WTC11 (cell line): ENCODE results near the gene THSD4. TPM values are rescaled to one million over a fixed set of nuclear protein-coding genes. Genes with fewer than 3 reads are reported as not detected.

ENCODE experiments used
- ATAC-seq: fragments of 200-7000 bp; cut with Tn5 transposase; 2 replicates; pipeline ENCODE4 v1.10.0; 2021; ENCODE audit warnings: mild to moderate bottlenecking, moderate library complexity
- CTCF ChIA-PET: fragments of 300-600 bp; sonication (Branson Sonifier 250); formaldehyde crosslinking; loops from one replicate; lab custom pipeline; 2021; ENCODE audit warnings: antibody characterized with exemption; lab: Charles Lee
- POLR2A ChIA-PET: fragments of 350-600 bp; sonication (Branson Sonifier 250); formaldehyde crosslinking; loops from one replicate; lab custom pipeline; 2021; ENCODE audit warnings: antibody characterized with exemption; lab: Charles Lee
- DNase-seq: peaks from one replicate; pipeline ENCODE4 v3.0.0; 2021; ENCODE audit warnings: low spot score
- H3K27ac Mint-ChIP-seq: 2 replicates; pipeline ENCODE4 v1.8.0; 2021; ENCODE audit warnings: mixed read lengths
- H3K27me3 Mint-ChIP-seq: 2 replicates; pipeline ENCODE4 v1.8.0; 2021; ENCODE audit warnings: low read depth, mild to moderate bottlenecking, moderate library complexity, mixed read lengths
- H3K36me3 Mint-ChIP-seq: 2 replicates; pipeline ENCODE4 v1.8.0; 2021; ENCODE audit warnings: mixed read lengths
- H3K4me1 Mint-ChIP-seq: 2 replicates; pipeline ENCODE4 v1.8.0; 2022; ENCODE audit warnings: mixed read lengths
- H3K4me3 Mint-ChIP-seq: 2 replicates; pipeline ENCODE4 v1.8.0; 2021; ENCODE audit warnings: mild to moderate bottlenecking, moderate library complexity, mixed read lengths
- H3K9me3 Mint-ChIP-seq: 2 replicates; pipeline ENCODE4 v1.8.0; 2021; ENCODE audit warnings: mixed read lengths
- CDX4 ChIP-seq: fragments of 250-450 bp; sonication (Bioruptor Pico); IDR thresholded peaks from 2 replicates; pipeline ENCODE4 v1.9.0; 2021; ENCODE audit warnings: moderate library complexity, mild to moderate bottlenecking, inconsistent platforms, borderline replicate concordance
- E2F4 ChIP-seq: sonication (generic); formaldehyde crosslinking; IDR thresholded peaks from 2 replicates; pipeline ENCODE4 v1.8.1; 2022; ENCODE audit warnings: low read depth, mild to moderate bottlenecking, moderate library complexity, missing genetic modification reagents, borderline replicate concordance
- EMX1 ChIP-seq: fragments of 250-450 bp; sonication (Bioruptor Pico); IDR thresholded peaks from 2 replicates; pipeline ENCODE4 v1.8.0; 2021; ENCODE audit warnings: mild to moderate bottlenecking
- FOXJ3 ChIP-seq: sonication (generic); formaldehyde crosslinking; IDR thresholded peaks from 2 replicates; pipeline ENCODE4 v1.9.0; 2021; ENCODE audit warnings: missing genetic modification reagents, mild to moderate bottlenecking, borderline replicate concordance
- GTF2I ChIP-seq: fragments of 250-450 bp; sonication (Bioruptor Pico); conservative IDR thresholded peaks from 2 replicates; pipeline ENCODE4 v1.4.0; 2021; ENCODE audit warnings: mild to moderate bottlenecking
- HMGA2 ChIP-seq: fragments of 250-450 bp; sonication (Bioruptor Pico); IDR thresholded peaks from 2 replicates; pipeline ENCODE4 v1.4.0; 2021; ENCODE audit warnings: mild to moderate bottlenecking, moderate library complexity
- NFYB ChIP-seq: sonication (generic); formaldehyde crosslinking; conservative IDR thresholded peaks from 2 replicates; pipeline ENCODE4 v1.8.0; 2022; ENCODE audit warnings: low read depth, missing genetic modification reagents
- OVOL2 ChIP-seq: fragments of 250-450 bp; sonication (Bioruptor Pico); IDR thresholded peaks from 2 replicates; pipeline ENCODE4 v1.9.0; 2021; ENCODE audit warnings: mild to moderate bottlenecking, borderline replicate concordance
- PRRX2 ChIP-seq: fragments of 250-450 bp; sonication (Bioruptor Pico); IDR thresholded peaks from 2 replicates; pipeline ENCODE4 v1.8.0; 2021; ENCODE audit warnings: mild to moderate bottlenecking
- RELA ChIP-seq: sonication (generic); formaldehyde crosslinking; IDR thresholded peaks from 2 replicates; pipeline ENCODE4 v1.8.1; 2022; ENCODE audit warnings: missing genetic modification reagents, mild to moderate bottlenecking, borderline replicate concordance
- SP1 ChIP-seq: sonication (generic); formaldehyde crosslinking; conservative IDR thresholded peaks from 2 replicates; pipeline ENCODE4 v1.8.1; 2022; ENCODE audit warnings: missing genetic modification reagents
- USF2 ChIP-seq: sonication (generic); formaldehyde crosslinking; IDR thresholded peaks from 2 replicates; pipeline ENCODE4 v1.8.1; 2023; ENCODE audit warnings: mild to moderate bottlenecking, missing genetic modification reagents, moderate library complexity
- ZBTB21 ChIP-seq: sonication (generic); formaldehyde crosslinking; IDR thresholded peaks from 2 replicates; pipeline ENCODE4 v1.8.1; 2023; ENCODE audit warnings: mild to moderate bottlenecking, missing genetic modification reagents, borderline replicate concordance
- ZBTB43 ChIP-seq: sonication (generic); formaldehyde crosslinking; IDR thresholded peaks from 2 replicates; pipeline ENCODE4 v1.8.1; 2023; ENCODE audit warnings: mild to moderate bottlenecking, missing genetic modification reagents
- ZNF121 ChIP-seq: sonication (generic); formaldehyde crosslinking; IDR thresholded peaks from 2 replicates; pipeline ENCODE4 v1.8.0; 2023; ENCODE audit warnings: missing genetic modification reagents
- ZNF138 ChIP-seq: sonication (generic); formaldehyde crosslinking; conservative IDR thresholded peaks from 2 replicates; pipeline ENCODE4 v1.8.1; 2022; ENCODE audit warnings: mild to moderate bottlenecking, moderate library complexity, missing genetic modification reagents
- ZNF219 ChIP-seq: sonication (generic); formaldehyde crosslinking; IDR thresholded peaks from 2 replicates; pipeline ENCODE4 v1.8.0; 2023; ENCODE audit warnings: missing genetic modification reagents, mild to moderate bottlenecking, borderline replicate concordance
- ZNF232 ChIP-seq: sonication (generic); formaldehyde crosslinking; IDR thresholded peaks from 2 replicates; pipeline ENCODE4 v1.8.0; 2022; ENCODE audit warnings: mild to moderate bottlenecking, missing genetic modification reagents
- ZNF317 ChIP-seq: sonication (generic); formaldehyde crosslinking; IDR thresholded peaks from 2 replicates; pipeline ENCODE4 v1.8.1; 2023; ENCODE audit warnings: low read depth, mild to moderate bottlenecking, moderate library complexity, missing genetic modification reagents, borderline replicate concordance
- ZNF671 ChIP-seq: fragments of 250-450 bp; sonication (Bioruptor Pico); IDR thresholded peaks from 2 replicates; pipeline ENCODE4 v1.8.0; 2021; ENCODE audit warnings: mild to moderate bottlenecking
- total RNA-seq: library from RNA; stranded (reverse); gene quantifications from 3 replicates; pipeline ENCODE4 v1.2.3, GENCODE V29; 2021
- TF ChIP-seq, protein P1 (sequence below): sonication (generic); formaldehyde crosslinking; IDR thresholded peaks from 2 replicates; pipeline ENCODE4 v1.8.0; 2023; ENCODE audit warnings: missing genetic modification reagents
- TF ChIP-seq, protein P2 (sequence below): sonication (generic); formaldehyde crosslinking; IDR thresholded peaks from 2 replicates; pipeline ENCODE4 v1.8.0; 2022; ENCODE audit warnings: mild to moderate bottlenecking, missing genetic modification reagents

Gene THSD4
- total RNA-seq, 1 experiment from 2014 or later: 7.8 TPM

GRCh38 chr15:71142780-71143179 lies 27.5 kb downstream of the THSD4 start:
- TF ChIP-seq ZNF232 (CRISPR knock-in tag) (no peak), GTF2I (CRISPR knock-in tag) (no peak), E2F4 (no peak), USF2 (no peak), ZNF138 (CRISPR knock-in tag) (no peak), FOXJ3 (no peak), ZNF121 (CRISPR knock-in tag) (no peak)
- TF ChIP-seq, protein P1, sequence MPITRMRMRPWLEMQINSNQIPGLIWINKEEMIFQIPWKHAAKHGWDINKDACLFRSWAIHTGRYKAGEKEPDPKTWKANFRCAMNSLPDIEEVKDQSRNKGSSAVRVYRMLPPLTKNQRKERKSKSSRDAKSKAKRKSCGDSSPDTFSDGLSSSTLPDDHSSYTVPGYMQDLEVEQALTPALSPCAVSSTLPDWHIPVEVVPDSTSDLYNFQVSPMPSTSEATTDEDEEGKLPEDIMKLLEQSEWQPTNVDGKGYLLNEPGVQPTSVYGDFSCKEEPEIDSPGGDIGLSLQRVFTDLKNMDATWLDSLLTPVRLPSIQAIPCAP (CRISPR knock-in tag): no peak
- CTCF ChIA-PET: no interaction called here
- Mint-ChIP-seq H3K27me3 (no peaks in the 10 kb centered on the region), H3K9me3 (peaks cover 7% of the 10 kb centered on the region; the same call in 1 of the 2 replicates), H3K4me1 (peaks cover 11% of the 10 kb centered on the region), H3K27ac (no peak overlapping the region), H3K4me3 (no peak overlapping the region), H3K36me3 (no peaks in the 10 kb centered on the region)
- POLR2A ChIA-PET: no interaction called here
- ATAC-seq (no peak), DNase-seq (no peak)

DNA sequence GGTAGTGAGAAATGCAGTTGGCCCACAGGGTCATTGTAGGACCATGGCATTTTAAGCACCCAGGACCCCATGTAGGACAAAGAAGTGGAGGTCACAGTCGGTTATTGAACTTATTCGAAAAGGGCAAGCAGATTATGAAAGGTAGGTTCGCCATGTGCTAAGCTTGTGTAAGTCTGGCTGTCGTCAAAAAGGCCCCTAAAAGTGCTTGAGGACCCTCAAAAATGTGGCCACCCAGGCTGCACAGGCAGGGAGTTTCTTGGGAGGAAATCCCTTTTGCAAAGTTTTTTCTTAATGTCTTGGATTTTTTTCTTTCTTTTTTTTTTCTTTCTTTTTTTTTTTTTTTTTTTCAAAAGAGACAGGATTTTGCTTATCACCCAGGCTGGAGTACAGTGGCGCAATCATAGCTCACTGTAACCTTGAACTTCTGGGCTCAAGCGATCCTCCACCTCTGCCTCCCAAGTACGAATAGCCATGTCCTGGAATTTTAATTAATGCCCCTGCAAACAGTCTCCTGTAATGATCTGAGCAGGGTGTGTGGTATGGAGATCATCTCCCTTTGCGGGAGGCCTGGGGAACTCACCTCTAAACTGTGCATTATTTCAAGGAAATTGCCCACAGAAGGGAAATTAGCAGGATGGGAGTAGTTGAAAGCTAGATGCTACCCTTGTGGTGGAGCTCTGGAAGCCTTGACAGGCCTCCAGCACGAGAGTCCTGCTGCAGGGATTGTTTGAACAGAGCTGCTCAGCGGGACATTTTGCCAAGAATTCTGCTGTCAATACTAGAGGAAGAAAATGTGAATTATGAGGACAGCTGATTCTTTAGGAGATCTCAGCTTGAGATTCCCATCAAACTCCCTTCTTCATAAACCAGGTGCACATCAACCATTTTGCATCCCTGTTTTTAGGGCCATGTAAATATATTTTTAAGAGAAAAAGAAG lies 28.4 kb downstream of the THSD4 start:
- ATAC-seq (peak; percentile 28; the same call in 1 of the 2 replicates), DNase-seq (no peak)
- TF ChIP-seq OVOL2 (CRISPR knock-in tag): no peak
- no peak for TF ChIP-seq PRRX2 (CRISPR knock-in tag)
- TF ChIP-seq GTF2I (CRISPR knock-in tag): no peak
- TF ChIP-seq HMGA2 (CRISPR knock-in tag): no peak
- no peak for TF ChIP-seq ZNF317 (CRISPR knock-in tag)
- TF ChIP-seq ZNF219: no peak
- TF ChIP-seq EMX1: no peak
- no peak for TF ChIP-seq ZBTB43 (CRISPR knock-in tag)
- TF ChIP-seq, protein P2, sequence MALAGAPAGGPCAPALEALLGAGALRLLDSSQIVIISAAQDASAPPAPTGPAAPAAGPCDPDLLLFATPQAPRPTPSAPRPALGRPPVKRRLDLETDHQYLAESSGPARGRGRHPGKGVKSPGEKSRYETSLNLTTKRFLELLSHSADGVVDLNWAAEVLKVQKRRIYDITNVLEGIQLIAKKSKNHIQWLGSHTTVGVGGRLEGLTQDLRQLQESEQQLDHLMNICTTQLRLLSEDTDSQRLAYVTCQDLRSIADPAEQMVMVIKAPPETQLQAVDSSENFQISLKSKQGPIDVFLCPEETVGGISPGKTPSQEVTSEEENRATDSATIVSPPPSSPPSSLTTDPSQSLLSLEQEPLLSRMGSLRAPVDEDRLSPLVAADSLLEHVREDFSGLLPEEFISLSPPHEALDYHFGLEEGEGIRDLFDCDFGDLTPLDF (CRISPR knock-in tag): no peak
- TF ChIP-seq RELA (CRISPR knock-in tag): no peak
- no peak for TF ChIP-seq ZNF671 (CRISPR knock-in tag)
- no peak for TF ChIP-seq CDX4 (CRISPR knock-in tag)
- TF ChIP-seq NFYB (CRISPR knock-in tag): no peak
- TF ChIP-seq SP1 (CRISPR knock-in tag): no peak
- TF ChIP-seq ZBTB21 (CRISPR knock-in tag): no peak
- no peaks in the 10 kb centered on the region for H3K9me3 Mint-ChIP-seq
- no peak overlapping the region for H3K4me3 Mint-ChIP-seq
- ChIA-PET POLR2A (no interaction called here), CTCF (interaction anchor here (0.6 kb wide), 1 partner anchor 131 kb away, joined by 6 read pairs; no protein-coding TSS in a partner anchor)
- no peak overlapping the region for H3K27ac Mint-ChIP-seq
- H3K4me1 Mint-ChIP-seq: peaks cover 11% of the 10 kb centered on the region
- no peaks in the 10 kb centered on the region for H3K36me3 Mint-ChIP-seq
- no peaks in the 10 kb centered on the region for H3K27me3 Mint-ChIP-seq
